ENCODE measurements around the gene HIVEP2.

Gene HIVEP2

DNA sequence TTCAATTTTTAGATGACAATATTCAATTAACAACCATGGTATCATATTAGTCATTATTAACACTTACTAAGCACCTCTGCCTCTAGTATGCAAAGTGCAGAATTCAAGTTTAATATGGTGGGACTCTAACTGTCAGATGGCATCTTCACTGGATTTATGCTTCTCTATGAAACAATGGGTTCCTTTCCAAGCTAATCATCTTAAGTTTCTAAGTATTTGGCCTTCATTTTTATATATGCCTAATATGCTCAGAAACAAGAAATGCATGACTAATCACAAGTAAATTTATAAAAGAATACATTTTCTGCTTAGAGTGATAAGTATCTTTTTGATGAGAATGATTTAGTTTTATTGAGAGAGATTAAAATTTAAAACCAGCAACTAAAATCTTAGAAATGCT is 144.7 kb downstream of the HIVEP2 start:
- peak overlapping the region; percentile 87; the same call in 1 of the 2 replicates for H3K27ac ChIP-seq
- no peak overlapping the region for H2AFZ ChIP-seq (ENCODE audit: low read depth)
- no peaks in the 10 kb centered on the region for H4K20me1 ChIP-seq (ENCODE audit: insufficient read depth)
- peak overlapping the region; percentile 56; the same call in 1 of the 2 replicates for H3K4me2 ChIP-seq
- no peak overlapping the region for H3K9ac ChIP-seq
- H3K27me3 ChIP-seq (ENCODE audit: insufficient read depth, low read depth) = no peaks in the 10 kb centered on the region
- H3K79me2 ChIP-seq (ENCODE audit: insufficient read depth, low read depth) = peaks cover 9% of the 10 kb centered on the region; the same call in 1 of the 2 replicates
- H3K4me3 ChIP-seq (IDR thresholded peaks at IDR 0.05; ENCODE audit: insufficient read depth, low read depth, low read length) = no peak overlapping the region
- no peaks in the 10 kb centered on the region for H3K36me3 ChIP-seq (ENCODE audit: insufficient read depth)
- H3K4me1 ChIP-seq (ENCODE audit: low read depth, poor library complexity, severe bottlenecking) = peaks cover 92% of the 10 kb centered on the region
- TF ChIP-seq CTCF (conservative IDR thresholded peaks at IDR 0.05; ENCODE audit: low read depth, low read length) = no peak

DNA sequence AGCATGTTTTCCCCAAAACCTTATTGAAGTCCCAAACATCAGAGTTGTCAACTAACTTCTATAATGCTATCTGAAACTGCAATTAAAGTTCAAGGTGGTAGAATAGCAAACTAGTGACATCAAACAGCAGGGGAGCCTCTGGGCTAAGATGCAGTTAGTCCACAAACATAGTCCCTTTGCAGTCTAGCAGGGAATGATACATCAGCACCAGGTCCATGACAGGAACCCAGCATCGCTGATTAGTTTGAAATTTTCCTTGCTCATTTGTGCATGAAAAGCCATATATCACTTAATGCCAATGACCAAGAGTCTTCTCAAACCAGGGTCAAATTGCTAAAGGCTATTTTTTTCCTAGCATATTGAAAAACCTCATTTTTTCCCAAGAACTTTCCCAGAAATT is 145.3 kb downstream of the HIVEP2 start:
- H3K79me2 ChIP-seq (ENCODE audit: insufficient read depth, low read depth) = peaks cover 9% of the 10 kb centered on the region; the same call in 1 of the 2 replicates
- no peak overlapping the region for H3K4me3 ChIP-seq (IDR thresholded peaks at IDR 0.05; ENCODE audit: insufficient read depth, low read depth, low read length)
- H3K27ac ChIP-seq = peak overlapping the region; percentile 87
- H3K27me3 ChIP-seq (ENCODE audit: insufficient read depth, low read depth) = no peaks in the 10 kb centered on the region
- TF ChIP-seq CTCF (conservative IDR thresholded peaks at IDR 0.05; ENCODE audit: low read depth, low read length) = no peak
- H3K4me2 ChIP-seq = peak overlapping the region; percentile 56
- no peak overlapping the region for H3K9ac ChIP-seq
- no peak overlapping the region for H2AFZ ChIP-seq (ENCODE audit: low read depth)
- no peaks in the 10 kb centered on the region for H3K36me3 ChIP-seq (ENCODE audit: insufficient read depth)
- peaks cover 92% of the 10 kb centered on the region for H3K4me1 ChIP-seq (ENCODE audit: low read depth, poor library complexity, severe bottlenecking)
- H4K20me1 ChIP-seq (ENCODE audit: insufficient read depth) = no peaks in the 10 kb centered on the region

DNA sequence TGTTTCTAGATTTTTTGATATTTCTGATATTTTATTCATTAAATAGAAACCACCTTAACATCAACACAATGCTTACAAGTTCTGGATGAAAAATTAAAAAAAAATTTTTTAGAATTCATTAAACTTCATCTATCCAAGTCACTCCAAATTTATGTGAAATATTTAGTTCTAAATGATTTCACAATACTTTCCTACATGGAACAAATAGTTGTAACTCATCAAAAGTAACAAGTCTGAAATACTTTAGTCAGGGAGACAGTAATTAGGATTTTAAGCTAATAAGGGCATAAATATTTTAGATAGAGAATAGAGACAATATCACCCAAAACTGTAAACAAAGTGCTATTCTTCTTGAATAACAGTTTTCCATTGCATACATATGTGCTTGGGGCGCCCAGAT is 147.8 kb downstream of the HIVEP2 start:
- no peaks in the 10 kb centered on the region for H3K36me3 ChIP-seq (ENCODE audit: insufficient read depth)

DNA sequence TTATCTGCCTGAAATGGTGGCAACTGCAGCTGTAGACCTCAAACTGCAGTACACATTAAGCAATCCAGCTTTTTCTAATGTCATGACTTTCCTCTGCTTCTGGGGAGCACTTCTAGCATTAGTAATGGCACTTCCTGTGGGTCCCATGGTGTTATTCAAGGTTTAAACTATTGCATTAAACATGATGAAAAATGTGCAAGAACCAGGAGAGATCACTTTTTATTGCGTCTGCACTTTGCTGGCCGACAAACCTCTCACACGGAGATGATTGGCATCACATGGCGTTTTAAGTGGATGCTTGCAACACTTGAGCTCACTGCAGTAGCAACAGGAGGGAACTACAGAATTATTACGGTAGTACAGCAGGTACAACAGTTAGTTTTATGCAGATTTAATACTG is 148.4 kb downstream of the HIVEP2 start:
- peaks cover 5% of the 10 kb centered on the region; the same call in 1 of the 2 replicates for H3K79me2 ChIP-seq (ENCODE audit: insufficient read depth, low read depth)
- peak overlapping the region; percentile 87; the same call in 1 of the 2 replicates for H3K27ac ChIP-seq
- no peaks in the 10 kb centered on the region for H4K20me1 ChIP-seq (ENCODE audit: insufficient read depth)
- TF ChIP-seq CTCF (conservative IDR thresholded peaks at IDR 0.05; ENCODE audit: low read depth, low read length) = no peak
- H3K4me2 ChIP-seq = peak overlapping the region; percentile 68; the same call in 1 of the 2 replicates
- H3K27me3 ChIP-seq (ENCODE audit: insufficient read depth, low read depth) = no peaks in the 10 kb centered on the region
- no peaks in the 10 kb centered on the region for H3K36me3 ChIP-seq (ENCODE audit: insufficient read depth)
- H3K9ac ChIP-seq = no peak overlapping the region
- no peak overlapping the region for H2AFZ ChIP-seq (ENCODE audit: low read depth)
- peaks cover 61% of the 10 kb centered on the region for H3K4me1 ChIP-seq (ENCODE audit: low read depth, poor library complexity, severe bottlenecking)
- H3K4me3 ChIP-seq (IDR thresholded peaks at IDR 0.05; ENCODE audit: insufficient read depth, low read depth, low read length) = no peak overlapping the region

More for the DNA sequence above, 147.8 kb downstream of the HIVEP2 start:
- Histone ChIP-seq H3K9ac (peak overlapping the region; percentile 75; the same call in 1 of the 2 replicates), H3K4me2 (peak overlapping the region; percentile 68), H4K20me1 (ENCODE audit: insufficient read depth) (no peaks in the 10 kb centered on the region), H3K27ac (peak overlapping the region; percentile 87), H3K4me1 (ENCODE audit: low read depth, poor library complexity, severe bottlenecking) (peaks cover 67% of the 10 kb centered on the region), H3K4me3 (IDR thresholded peaks at IDR 0.05; ENCODE audit: insufficient read depth, low read depth, low read length) (no peak overlapping the region), H3K79me2 (ENCODE audit: insufficient read depth, low read depth) (peaks cover 5% of the 10 kb centered on the region; the same call in 1 of the 2 replicates), H2AFZ (ENCODE audit: low read depth) (no peak overlapping the region), H3K27me3 (ENCODE audit: insufficient read depth, low read depth) (no peaks in the 10 kb centered on the region)
- no peak for TF ChIP-seq CTCF (conservative IDR thresholded peaks at IDR 0.05; ENCODE audit: low read depth, low read length)

Data from KMS-11 (cell line).